Endothelial cell (in vitro differentiated cells): ENCODE measurements around the gene ANKRD61. TPM values are rescaled to one million over a fixed set of nuclear protein-coding genes. Genes with fewer than 3 reads are reported as not detected.

Experiments used
- DNase-seq: peaks from one replicate; pipeline ENCODE4 v3.0.0; 2021; ENCODE audit warnings: low spot score
- H3K27ac Mint-ChIP-seq: one replicate; pipeline ENCODE4 v1.8.0; 2021; ENCODE audit warnings: mixed read lengths, inconsistent platforms; ENCODE audit not compliant: unreplicated experiment
- H3K27me3 Mint-ChIP-seq: one replicate; pipeline ENCODE4 v1.8.0; 2021; ENCODE audit warnings: mild to moderate bottlenecking, moderate library complexity, mixed read lengths, inconsistent platforms; ENCODE audit not compliant: unreplicated experiment
- H3K36me3 Mint-ChIP-seq: one replicate; pipeline ENCODE4 v1.8.0; 2021; ENCODE audit warnings: mild to moderate bottlenecking, low read depth, mixed read lengths, inconsistent platforms; ENCODE audit not compliant: unreplicated experiment
- H3K4me1 Mint-ChIP-seq: one replicate; pipeline ENCODE4 v1.8.0; 2021; ENCODE audit warnings: mild to moderate bottlenecking, mixed read lengths, inconsistent platforms; ENCODE audit not compliant: unreplicated experiment
- H3K4me3 Mint-ChIP-seq: one replicate; pipeline ENCODE4 v1.8.0; 2021; ENCODE audit warnings: mild to moderate bottlenecking, mixed read lengths, inconsistent platforms; ENCODE audit not compliant: unreplicated experiment
- H3K9me3 Mint-ChIP-seq: one replicate; pipeline ENCODE4 v1.8.0; 2021; ENCODE audit warnings: mixed read lengths, inconsistent platforms; ENCODE audit not compliant: unreplicated experiment
- CTCF ChIP-seq: fragments of 200-600 bp; sonication (generic); IDR thresholded peaks from one replicate; pipeline ENCODE4 v1.5.0; 2021; ENCODE audit warnings: antibody characterized with exemption; ENCODE audit not compliant: unreplicated experiment
- total RNA-seq: library from RNA; stranded (reverse); fragmentation: NEBNext Ultra II Directional; extraction: Animal tissue kit (Norgen Biotek cat#: 25700); gene quantifications from one replicate; pipeline ENCODE4 v1.2.1, GENCODE V29; 2021; ENCODE audit not compliant: unreplicated experiment

ANKRD61 gene
- total RNA-seq, 1 donor from 2014 or later, result not detected

- H3K4me3 Mint-ChIP-seq, result no peak overlapping the region
- DNase-seq, result peak; percentile 49
- no peaks in the 10 kb centered on the region for H3K9me3 Mint-ChIP-seq
- peaks cover 13% of the 10 kb centered on the region for H3K4me1 Mint-ChIP-seq
- no peak for TF ChIP-seq CTCF
- H3K27me3 Mint-ChIP-seq, result no peaks in the 10 kb centered on the region
- no peak overlapping the region for H3K27ac Mint-ChIP-seq
- H3K36me3 Mint-ChIP-seq, result peaks cover 47% of the 10 kb centered on the region
Measured at GRCh38 chr7:6026011-6026819, 5.0 kb upstream of the ANKRD61 start.

GRCh38 chr7:6026820-6027311, 4.3 kb upstream of the ANKRD61 start:
- peaks cover 43% of the 10 kb centered on the region for H3K36me3 Mint-ChIP-seq
- H3K27ac Mint-ChIP-seq, result no peak overlapping the region
- no peak for DNase-seq
- peaks cover 13% of the 10 kb centered on the region for H3K4me1 Mint-ChIP-seq
- H3K9me3 Mint-ChIP-seq, result no peaks in the 10 kb centered on the region
- no peaks in the 10 kb centered on the region for H3K27me3 Mint-ChIP-seq
- no peak for TF ChIP-seq CTCF
- H3K4me3 Mint-ChIP-seq, result no peak overlapping the region

- no peak for DNase-seq
- H3K27me3 Mint-ChIP-seq, result no peaks in the 10 kb centered on the region
- peaks cover 13% of the 10 kb centered on the region for H3K4me1 Mint-ChIP-seq
- H3K36me3 Mint-ChIP-seq, result peaks cover 33% of the 10 kb centered on the region
- H3K9me3 Mint-ChIP-seq, result no peaks in the 10 kb centered on the region
- no peak for TF ChIP-seq CTCF
- no peak overlapping the region for H3K27ac Mint-ChIP-seq
- no peak overlapping the region for H3K4me3 Mint-ChIP-seq
Measured at GRCh38 chr7:6027806-6028365, 3.3 kb upstream of the ANKRD61 start.

- Mint-ChIP-seq H3K4me1 (peaks cover 13% of the 10 kb centered on the region), H3K27me3 (no peaks in the 10 kb centered on the region), H3K9me3 (no peaks in the 10 kb centered on the region), H3K4me3 (no peak overlapping the region), H3K27ac (no peak overlapping the region), H3K36me3 (peaks cover 26% of the 10 kb centered on the region)
- no peak for TF ChIP-seq CTCF
- no peak for DNase-seq
Measured at GRCh38 chr7:6028563-6028962, 2.6 kb upstream of the ANKRD61 start.

GRCh38 chr7:6031567-6031966, 391 bp downstream of the ANKRD61 start:
- no peak for DNase-seq
- no peak overlapping the region for H3K4me3 Mint-ChIP-seq
- peaks cover 33% of the 10 kb centered on the region for H3K36me3 Mint-ChIP-seq
- H3K27ac Mint-ChIP-seq, result no peak overlapping the region
- no peaks in the 10 kb centered on the region for H3K27me3 Mint-ChIP-seq
- peaks cover 3% of the 10 kb centered on the region for H3K4me1 Mint-ChIP-seq
- TF ChIP-seq CTCF, result no peak
- H3K9me3 Mint-ChIP-seq, result no peaks in the 10 kb centered on the region
